ENCODE measurements around the gene SPARC.

DNA sequence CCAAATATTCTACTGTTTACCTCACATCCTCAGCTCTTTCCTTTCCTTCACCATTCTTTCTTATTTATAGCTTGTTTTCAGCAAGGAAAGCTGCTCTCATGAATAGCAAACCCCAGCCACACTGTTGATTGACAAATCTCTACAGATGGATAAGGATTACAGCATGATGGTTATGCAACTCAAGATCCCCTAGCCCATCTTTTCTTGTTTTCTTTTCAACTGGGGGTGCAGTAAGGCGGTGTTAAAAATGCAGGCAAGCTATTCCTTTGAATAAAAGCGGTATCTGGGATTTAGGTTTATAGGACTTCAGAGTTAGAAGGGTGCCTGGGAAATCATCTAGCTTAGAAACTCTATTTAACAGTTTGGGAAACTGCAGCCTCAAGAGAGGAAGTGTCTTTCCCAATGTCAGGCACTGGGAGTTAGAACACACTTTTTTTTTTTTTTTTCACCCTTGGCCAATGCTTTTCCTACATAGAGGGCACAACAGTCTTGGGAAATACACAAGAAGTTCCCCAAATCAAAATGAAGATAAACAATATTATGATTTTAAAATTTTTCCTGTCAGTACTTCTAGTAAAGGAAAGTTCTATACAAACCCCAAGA is 2.6 kb downstream of the SPARC start:
- TF ChIP-seq CTCF (IDR thresholded peaks at IDR 0.05) (no peak), POLR2A (IDR thresholded peaks at IDR 0.05) (no peak)

Measured in Peyer's patch (tissue), 4 donors.